ENCODE measurements around the gene CUX1.
A peak's percentile ranks its signal among the peaks of the same experiment; 100 is the strongest.
"Not testable (repeated sequence)": the region's sequence is repeated elsewhere in the genome, so short reads cannot be mapped to it uniquely, and the experiment has no call there.

The CUX1 gene

DNA sequence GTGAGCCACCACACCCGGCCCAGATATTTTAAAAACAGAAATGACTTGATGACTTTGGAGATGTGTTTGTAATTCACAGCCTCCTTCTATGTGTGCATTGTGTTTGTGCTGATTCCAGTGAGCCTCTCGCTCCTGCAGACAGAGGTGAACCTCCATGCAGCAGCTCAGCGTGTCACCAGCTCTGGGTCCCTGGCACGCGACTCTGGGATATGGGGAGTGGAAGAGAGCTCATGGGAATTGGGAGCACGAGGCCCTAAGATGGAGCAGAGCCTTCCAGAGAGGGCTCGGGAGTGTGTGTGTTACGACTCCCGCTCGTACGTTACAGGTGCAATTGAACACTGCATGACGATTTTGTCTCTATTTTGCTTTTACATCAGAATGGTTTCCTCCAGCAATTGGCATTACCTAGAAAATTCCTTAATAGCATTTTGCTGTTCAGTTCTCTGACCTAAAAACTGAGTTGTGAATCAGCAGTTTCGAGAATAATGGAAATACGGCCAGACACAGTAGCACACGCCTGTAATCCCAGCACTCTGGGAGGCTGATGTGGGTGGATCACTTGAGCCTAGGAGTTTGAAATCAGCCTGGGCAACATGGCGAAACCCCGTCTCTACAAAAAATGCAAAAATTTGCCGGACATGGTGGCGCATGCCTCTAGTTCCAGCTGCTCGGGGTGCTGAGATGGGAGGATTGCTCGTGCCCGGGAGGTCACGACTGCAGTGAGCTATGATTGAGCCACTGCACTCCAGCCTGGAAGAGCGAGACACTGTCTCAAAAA, 204.6 kb downstream of the CUX1 start:
- DNase-seq: no peak

DNA sequence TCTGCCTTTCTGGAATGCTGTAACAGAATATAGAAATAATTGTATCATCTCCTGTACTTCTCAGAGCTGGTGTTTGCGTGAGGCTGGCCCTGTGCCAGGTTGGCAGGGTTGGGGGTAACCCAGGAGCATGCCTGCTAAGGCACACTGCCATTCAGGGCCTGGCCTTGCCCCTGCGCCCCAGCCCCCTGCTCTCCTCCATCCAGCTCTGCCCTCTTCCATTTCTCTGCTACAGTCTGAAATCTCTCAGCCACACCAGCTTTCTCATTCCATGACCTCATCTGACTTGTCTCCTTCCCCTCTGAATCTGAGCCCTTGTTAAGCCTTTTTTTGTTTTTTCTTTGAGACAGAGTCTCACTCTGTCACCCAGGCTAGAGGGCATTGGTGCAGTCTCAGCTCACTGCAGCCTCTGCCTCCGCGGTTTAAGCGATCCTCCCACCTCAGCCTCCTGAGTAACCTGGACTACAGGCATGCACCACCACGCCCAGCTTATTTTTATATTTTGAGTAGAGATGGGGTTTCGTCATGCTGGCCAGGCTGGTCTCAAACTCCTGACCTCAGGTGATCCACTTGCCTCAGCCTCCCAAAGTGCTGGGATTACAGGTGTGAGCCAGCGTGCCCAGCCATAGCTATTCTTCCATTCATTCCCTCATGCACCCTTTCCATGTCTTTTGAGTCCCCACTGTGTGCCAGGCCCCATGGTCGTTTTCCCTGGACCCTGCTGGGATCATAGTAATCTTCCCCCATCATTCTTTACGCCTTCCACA, 206.8 kb downstream of the CUX1 start:
- no peak for DNase-seq

DNA sequence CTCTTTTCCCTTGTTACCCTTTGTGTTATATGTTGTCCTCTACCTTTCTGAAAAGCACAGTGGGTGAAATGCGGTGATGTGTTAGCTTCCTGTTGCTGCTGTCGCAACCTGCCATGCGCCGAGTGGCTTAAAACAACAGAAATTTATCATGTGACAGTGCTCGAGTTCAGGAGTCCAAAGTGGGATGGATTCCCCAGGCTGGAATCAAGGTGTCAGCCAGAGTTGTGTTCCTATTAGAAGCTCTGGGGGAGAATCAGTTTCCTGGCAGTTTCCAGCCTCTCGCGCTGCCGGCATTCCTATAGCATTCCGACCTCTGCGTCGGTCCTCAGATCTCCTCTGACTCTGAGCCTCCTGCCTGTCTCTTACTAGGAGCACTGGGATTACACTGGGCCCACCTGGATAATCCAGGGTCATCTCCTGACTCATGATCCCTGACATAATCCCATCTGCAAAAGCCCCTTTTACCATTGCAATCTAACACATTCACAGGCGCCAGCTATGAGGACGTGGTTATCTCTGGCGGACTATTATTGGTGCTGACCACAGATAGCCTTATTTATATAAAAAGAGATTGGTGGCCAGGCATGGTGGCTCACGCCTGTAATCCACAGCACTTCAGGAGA, 207.5 kb downstream of the CUX1 start:
- DNase-seq: no peak

DNA sequence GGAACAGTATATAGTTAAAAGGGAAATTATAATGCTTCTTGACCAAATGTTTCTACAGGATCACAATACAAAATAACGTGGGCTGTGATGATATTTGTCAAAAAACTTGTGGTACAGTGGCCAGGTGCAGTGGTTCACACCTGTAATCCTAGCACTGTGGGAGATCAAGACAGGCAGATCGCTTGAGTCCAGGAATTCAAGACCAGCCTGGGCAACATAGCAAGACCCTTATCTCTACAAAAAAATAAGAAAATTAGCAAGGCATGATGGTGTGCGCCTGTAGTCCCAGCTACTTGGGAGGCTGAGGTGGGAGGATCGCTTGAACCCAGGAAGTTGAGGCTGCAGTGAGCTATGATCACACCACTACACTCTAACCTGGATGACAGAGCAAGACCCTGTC, 208.4 kb downstream of the CUX1 start:
- not testable (repeated sequence) for DNase-seq

DNA sequence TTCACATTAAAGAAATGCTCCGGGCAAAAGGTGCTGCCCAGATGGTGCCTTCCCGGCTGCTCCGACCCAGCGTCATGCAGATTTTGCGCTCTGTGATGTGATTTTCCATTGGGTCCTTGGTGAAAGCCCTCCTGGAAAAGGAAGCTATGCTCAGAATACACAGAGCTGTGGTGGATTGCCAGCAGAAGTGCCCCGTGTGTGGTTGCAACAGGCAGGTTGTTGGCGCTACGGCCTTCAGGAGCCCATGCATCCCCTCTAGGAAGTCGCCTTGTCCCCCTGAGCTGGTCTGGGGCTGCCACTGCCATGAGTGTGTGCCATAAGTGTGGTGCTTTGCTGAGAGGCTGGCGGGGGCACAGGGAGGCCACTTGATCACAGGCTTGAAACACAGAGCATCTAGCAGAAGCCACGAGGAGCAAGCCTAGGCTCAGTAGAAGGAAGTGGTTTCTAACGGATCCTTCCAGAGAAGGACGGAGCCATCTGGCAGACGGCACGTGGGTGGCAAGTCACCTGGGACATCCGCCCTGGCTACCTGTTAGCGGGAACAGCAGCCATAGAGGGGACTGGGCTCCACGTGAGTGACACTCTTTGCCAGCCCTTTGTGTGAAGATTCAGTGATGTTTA, 210.9 kb downstream of the CUX1 start:
- DNase-seq: peak in 1 of 2 experiments; percentile 27

DNA sequence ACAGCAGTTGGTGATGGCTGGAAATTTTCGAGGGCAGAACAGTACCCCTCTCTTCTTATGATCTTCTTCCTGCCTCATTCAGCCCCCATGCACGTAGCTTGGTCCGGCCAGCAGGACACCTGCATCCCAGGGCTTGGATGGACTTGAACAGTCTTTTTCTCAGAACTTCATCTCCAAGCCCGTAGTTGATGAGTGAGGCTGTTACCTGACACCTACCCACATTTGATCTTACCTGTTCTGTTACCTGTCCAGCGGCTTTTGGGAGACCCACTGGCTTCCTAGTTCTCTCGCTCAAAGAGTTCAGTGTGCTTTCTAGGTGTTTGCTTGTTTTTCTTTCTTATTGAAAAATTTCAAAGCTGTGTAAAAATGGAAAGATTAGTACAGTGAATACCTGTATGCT, 212.2 kb downstream of the CUX1 start:
- DNase-seq: no peak

DNA sequence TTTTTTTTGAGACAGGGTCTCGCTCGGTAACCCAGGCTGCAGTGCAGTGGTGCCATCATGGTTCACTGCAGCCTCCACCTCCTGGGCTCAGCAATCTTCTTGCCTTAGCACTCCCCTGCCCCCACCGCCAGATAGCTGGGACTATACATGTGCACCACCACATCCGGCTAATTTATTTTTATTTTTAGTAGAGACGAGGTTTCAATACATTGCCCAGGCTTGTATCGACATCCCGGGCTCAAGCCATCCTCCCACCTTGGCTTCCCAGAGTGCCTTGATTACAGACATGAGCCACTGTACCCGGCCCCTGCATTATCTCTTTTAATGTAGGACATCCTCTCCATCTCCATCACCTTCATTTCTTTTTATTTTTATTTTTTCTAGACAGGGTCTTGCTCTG, 213.3 kb downstream of the CUX1 start:
- no peak for DNase-seq

DNA sequence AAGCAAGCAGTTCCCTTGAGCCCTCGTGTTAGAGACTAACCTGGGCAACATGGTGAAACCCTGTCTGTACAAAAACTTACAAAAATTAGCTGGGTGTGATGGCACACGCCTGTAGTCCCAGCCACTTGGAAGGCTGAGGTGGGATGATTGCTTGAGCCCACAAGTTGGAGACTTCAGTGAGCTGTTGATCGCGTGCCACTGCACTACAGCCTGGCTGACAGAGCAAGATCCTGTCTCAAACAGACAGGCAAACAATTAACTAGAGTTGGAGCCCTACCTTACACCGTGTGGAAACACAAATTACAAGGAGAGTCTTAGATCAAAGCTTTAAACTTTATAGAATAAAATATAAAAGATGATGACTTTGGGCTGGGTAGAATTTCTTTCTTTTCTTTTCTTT, 219.5 kb downstream of the CUX1 start:
- DNase-seq: no peak

DNA sequence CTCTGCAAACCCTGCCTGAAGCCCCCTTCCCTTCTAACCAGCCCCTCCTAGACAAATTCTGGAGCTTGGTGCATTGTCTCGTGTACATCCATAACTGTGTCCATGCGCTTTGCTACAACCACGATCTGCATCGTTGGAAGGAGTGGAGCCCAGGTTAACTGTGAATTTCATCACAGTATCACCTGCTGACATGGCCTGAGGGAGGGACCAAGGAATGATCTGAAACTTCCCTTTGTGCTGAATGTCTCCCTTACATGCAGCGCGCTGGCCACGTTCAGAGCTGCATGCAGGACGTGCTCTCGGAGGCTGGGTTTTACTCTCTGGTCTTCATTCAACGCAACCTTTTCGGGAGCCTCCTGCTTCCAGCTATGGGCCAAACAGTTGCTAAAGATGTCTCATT, 222.3 kb downstream of the CUX1 start:
- DNase-seq: no peak

DNA sequence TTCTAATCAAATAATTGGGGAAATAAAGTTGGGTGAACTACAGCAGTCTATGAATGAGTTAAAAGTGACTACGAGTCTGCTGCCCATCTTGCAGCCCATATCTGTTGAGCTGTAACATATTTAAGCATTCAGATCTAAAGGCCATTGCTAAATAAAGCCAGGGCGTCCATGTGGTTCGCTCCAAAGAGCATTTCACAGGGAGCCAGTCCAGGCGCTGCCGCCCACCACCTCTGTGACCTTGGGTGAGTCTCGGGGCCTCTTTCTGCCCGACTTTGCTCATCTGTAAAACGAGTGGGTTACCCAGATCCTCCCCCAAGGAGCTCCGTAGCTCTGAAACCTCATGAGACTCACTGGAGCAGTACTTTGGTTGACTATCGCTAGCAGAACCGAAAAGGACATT, 223.1 kb downstream of the CUX1 start:
- DNase-seq: no peak

DNA sequence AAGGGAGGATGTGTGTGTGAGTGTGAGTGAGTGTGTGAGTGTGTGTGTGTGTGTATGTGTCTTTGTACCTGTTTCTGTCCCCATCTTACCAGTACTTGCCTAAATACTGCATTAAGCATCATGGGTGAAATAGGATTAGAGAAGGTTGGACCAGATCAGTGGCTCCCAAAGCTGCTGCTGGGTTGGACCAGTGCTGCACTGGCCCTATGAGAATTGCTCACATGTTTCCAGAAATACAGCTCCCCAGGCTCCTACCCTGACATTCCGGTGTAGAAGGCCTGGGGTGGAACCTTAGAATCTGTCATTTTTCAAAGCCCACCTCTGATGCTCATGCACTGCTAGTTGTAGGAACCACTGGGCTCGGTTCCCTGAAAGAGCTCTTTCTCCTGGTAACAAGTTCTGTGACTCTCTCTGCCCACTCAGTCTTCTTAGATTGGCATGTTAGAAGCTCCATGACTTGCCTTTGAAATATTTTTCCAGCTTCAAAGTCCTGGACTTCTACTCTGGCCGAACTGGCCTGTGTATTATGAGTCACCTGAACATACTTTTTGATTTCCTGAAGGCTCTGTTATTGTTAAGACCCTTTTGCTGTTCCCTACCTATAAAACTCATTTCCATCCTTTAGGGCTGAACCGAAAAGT, 224.7 kb downstream of the CUX1 start:
- DNase-seq: no peak

DNA sequence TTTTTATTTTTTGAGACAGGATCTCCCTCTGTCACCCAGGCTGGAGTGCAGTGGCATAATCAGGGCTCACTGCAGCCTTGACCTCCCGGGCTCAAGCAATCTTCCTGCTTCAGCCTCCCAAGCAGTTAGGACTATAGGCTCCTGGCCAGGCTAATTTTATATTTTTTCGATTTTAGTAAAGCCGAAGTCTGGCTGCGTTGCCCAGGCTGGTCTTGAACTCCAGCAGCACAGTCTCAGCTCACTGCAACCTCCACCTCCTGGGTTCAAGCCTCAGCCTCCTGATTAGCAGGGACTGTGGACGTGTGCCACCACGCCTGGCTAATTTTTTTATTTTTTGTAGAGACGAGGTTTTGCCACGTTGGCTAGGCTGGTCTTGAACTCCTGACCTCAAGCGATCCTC, 225.4 kb downstream of the CUX1 start:
- not testable (repeated sequence) for DNase-seq

DNA sequence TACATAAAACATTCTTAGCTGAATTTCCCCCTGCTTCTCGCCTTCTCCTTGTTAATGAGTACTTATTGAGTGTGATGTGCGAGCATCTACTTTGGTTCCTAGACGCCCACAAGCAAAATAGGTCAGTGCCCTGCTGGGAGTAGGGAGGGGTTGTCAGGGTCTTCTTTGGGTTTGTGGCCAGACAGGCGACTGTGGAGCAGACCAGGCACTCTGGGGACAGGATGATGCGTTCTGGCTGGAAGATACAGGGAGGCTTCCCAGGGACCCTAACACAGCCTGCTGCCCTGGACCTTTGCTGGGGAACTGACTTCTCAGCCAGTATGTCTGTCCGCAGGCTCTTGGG, 227.2 kb downstream of the CUX1 start:
- no peak for DNase-seq

DNA sequence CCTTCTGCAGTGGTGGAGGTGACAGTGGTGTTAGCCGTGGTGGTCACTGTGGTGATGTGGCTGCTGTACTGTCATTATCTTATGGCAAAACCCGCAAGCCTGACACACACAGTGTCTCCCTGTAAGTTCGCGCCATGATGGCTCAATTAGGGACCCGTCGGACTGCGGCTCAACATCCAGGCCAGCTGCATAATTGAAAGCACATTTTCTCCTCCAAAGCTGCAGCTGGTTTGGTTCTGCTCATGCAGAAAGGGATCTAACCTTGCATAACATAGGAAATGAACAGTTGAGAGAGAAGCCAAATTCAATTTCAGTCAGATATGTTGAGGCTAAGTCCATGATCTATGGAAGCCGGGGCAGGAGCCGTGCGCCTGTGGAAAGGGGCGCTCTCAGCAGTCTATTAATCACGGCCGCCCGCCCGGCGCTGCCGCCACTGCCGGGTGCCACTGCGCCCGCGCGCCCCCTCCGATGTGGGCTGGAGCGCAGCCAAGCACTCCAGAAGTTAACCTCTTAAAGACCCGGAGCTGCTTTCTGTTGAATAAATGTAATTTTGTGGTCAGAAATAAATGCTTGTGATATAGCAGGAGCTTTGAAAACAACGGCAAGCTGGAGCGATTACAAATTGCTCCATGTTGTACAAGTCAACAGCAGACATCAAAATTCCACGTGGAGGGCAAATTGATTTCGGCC, 227.7 kb downstream of the CUX1 start:
- DNase-seq: no peak

DNA sequence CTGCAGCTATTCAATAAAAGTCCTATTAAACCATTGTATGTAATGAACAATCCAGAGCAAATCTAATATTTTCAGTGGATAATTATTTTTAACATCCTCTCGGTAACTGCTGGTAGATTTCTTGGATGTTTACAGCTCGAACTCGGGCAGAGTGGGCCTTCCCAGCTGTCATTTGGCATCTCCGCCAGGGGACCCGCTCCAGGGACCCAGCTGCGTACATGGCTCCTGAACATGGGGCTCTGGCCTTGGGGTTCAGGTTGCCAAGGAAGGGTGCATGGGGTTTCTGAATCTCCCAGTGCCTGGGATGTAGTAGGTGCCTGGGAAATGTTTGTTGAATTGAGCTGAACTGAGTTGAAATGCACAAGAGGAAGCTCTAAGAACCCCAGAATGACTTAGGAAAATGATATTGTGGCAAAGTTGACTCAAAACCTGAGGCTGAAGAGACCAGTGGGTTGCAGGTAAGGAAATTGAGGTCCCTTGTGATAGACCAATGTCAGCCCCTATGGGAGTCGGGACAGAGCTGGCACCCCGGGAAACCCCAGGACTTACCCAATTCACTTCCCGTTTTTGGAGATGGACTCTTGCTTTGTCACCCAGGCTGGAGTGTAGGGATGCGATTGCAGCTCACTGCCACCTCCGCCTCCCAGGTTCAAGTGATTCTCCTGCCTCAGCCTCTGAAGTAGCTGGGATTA, 228.4 kb downstream of the CUX1 start:
- DNase-seq: no peak

DNA sequence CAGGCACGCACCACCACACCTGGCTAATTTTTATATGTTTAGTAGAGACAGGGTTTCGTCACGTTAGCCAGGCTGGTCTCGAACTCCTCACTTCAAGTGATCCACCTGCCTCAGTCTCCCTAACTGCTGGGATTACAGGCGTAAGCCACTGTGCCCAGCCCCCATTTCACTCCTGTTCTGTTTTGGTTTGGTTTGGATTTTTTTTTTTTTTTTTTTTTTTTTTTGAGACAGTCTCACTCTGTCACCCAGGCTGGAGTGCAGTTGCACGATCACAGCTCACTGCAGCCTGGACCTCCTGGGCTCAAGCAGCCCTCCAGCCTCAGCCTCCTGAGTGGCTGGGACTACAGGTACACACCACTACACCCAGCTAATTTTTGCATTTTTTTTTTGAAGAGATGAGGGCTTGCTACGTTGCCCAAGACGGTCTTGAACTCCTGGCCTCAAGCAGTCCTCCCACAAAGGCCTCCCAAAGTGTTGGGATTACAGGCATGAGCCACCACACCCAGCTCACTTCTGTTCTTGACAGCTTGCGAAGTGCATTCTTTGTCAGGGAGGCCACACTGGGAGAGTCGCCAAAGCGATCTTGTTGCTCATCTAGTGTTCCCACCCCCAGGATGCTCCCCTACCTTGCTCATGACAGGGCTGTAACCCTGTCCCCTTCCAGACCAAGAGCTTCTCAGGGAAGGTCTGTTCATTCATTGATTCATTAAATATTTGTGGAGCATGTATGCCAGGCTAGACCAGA, 229.1 kb downstream of the CUX1 start:
- no peak for DNase-seq

DNA sequence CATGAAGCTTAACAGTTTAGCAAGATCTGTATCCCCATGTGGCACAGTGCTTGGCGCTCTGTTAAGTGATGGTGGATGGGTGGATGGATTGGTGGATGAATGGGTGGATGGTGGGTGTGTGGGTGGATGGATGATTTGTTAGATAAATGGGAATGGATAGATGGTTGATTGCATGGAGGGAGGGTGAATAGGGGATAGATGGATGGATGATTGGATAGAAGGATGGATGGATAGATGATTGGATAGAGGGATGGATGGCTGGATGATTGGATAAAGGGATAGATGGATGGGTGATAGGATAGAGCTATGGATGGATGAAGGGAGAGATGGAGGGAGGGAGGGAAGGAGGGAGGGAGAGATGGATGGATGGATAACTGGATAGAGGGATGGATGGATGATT, 229.7 kb downstream of the CUX1 start:
- DNase-seq: no peak

DNA sequence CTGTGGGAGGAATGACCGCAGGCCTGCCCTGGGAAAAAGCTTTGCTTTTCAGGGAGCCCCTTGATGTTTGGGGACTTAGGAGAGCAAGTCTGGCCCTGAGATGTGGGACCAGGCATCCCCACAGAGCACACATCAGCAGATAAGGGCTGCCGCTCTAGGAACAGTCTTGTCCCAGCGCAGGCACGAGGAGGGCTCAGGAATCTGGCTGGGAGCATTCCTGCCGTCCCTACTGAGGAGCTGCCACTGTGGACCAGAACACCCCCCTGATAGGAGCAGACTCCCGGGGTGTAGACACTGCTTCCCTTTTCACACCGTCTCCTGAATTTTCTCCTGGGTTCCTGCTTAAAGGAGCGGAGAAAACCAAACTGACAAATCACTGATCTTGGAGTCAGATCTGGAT, 232.3 kb downstream of the CUX1 start:
- DNase-seq: no peak

DNA sequence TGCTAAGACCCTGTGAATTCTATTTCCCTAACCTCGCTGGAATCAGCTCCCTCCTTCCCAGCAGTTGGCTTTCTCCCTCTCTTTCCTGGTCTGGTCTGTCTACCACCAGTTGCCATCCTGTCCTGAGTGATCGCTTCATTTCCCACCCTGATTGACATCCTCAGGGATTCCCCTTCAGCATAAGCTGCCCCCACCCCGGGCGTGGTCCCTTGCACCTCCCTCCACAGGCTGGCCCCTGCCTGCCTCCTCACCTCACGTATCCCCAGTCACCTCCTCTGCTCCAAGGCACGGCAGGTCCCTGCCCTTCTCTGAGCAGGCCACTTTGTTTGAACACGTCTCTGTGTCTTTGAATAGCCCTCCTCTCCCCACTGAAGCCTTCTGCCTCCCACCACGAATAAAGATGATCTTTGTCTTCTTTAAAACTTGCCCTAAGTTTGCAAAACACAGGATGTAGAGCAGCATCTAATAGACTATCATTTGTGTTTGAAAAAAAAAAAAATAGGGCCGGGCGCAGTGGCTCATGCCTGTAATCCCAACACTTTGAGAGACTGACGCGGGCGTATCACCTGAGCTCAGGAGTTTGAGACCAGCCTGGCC, 233.5 kb downstream of the CUX1 start:
- DNase-seq: no peak

DNA sequence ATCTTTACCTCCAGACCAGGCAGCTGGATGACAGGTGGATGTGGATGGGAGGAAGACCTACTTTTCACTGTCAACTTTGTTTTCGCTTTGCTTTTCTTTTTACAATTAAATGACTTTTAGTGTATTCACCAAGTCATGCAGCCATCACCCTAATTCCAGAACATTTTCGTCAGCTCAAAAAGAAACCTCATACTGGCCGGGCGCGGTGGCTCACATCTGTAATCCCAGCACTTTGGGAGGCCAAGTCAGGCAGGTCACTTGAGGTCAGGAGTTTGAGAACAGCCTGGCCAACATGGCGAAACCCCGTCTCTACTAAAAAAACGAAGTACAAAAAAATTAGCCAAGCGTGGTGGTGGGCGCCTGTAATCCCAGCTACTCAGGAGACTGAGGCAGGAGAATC, 234.3 kb downstream of the CUX1 start:
- DNase-seq: not testable (repeated sequence)

DNA sequence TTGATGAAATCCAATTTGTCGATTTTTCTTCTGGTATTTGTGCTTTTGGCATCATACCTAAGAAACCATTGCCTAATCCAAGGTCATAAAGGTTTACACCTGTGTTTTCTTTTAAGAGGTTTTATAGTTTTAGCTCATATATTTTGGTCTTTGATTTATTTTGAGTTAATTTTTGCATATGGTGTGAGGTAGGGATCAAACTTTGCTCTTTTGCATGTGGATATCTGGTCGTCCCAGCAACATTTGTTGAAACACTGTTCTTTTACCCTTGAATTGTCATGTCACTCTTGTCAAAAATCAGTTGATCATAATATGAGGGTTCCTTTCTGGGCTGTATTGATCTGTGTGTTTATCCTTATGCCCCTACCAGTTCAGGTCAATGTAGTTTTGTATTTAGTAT, 236.7 kb downstream of the CUX1 start:
- DNase-seq: no peak
